ENCODE results near the gene PRPF8. TPM values are rescaled to one million over a fixed set of nuclear protein-coding genes. Genes with fewer than 3 reads are reported as not detected.

The PRPF8 gene
- polyA plus RNA-seq, 1 of the 3 experiments (the other 2 are of a cell fraction) = 149 TPM

DNA sequence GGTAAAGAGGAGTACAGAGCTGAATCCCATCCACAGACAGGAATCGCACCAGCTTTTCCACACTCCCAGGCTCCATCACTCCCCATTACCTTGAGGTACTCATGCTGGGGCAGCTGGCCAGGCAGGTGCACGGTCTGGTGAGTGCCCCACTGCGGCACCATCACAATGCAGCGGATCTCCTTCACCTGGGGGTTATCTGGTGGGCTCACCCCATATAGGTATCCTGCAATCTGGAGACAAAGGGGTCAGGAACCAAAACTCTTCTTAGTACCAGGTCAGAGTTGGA, 33.2 kb downstream of the PRPF8 start:
- no peak overlapping the region for H3K27ac ChIP-seq (ENCODE audit: low read depth in 2 of 2, low read length in 1 of 2)
- H4K20me1 ChIP-seq (ENCODE audit: insufficient read depth) = no peaks in the 10 kb centered on the region
- peaks cover 45% of the 10 kb centered on the region for H3F3A ChIP-seq (replicated peaks; ENCODE audit: insufficient read depth)
- no peak overlapping the region for H2AFZ ChIP-seq (ENCODE audit: low read depth)
- 98% methylated on average over 4 of the region's 4 CpGs for WGBS (ENCODE audit: low lambda C conversion rate)
- DNase-seq = no peak
- no peaks in the 10 kb centered on the region for H3K27me3 ChIP-seq (ENCODE audit: insufficient read depth)
- H3K9me2 ChIP-seq = no peaks in the 10 kb centered on the region
- H3K9ac ChIP-seq = no peak overlapping the region
- no peaks in the 10 kb centered on the region for H3K79me2 ChIP-seq (ENCODE audit: insufficient read depth)
- peaks cover 0 to 16% of the 10 kb centered on the region in 2 experiments; a peak in 1 of 4 replicates for H3K4me1 ChIP-seq (ENCODE audit: control insufficient read depth in 1 of 2, insufficient read depth in 2 of 2, low read depth in 1 of 2, low read length in 1 of 2)
- H3K9me3 ChIP-seq = no peaks in the 10 kb centered on the region
- TF ChIP-seq TCF12 (IDR thresholded peaks at IDR 0.05) (no peak), GATA2 (CRISPR knock-in tag; IDR thresholded peaks at IDR 0.05) (no peak), FOXJ3 (CRISPR knock-in tag; IDR thresholded peaks at IDR 0.05) (no peak), RAD21 (IDR thresholded peaks at IDR 0.05; ENCODE audit: low read length) (no peak), FOXM1 (IDR thresholded peaks at IDR 0.05; ENCODE audit: low read depth) (no peak), NFIC (IDR thresholded peaks at IDR 0.05; ENCODE audit: borderline replicate concordance) (no peak), USF2 (IDR thresholded peaks at IDR 0.05; ENCODE audit: borderline replicate concordance, low read depth, low read length) (no peak), CHD2 (IDR thresholded peaks at IDR 0.05; ENCODE audit: low read length, partially characterized antibody) (no peak), JUND (IDR thresholded peaks at IDR 0.05) (no peak), REST (IDR thresholded peaks at IDR 0.05; ENCODE audit: low read depth, low read length) (no peak), ZBTB33 (IDR thresholded peaks at IDR 0.05; ENCODE audit: borderline replicate concordance, low read depth) (no peak), NRF1 (IDR thresholded peaks at IDR 0.05; ENCODE audit: low read depth, low read length) (no peak), TEAD4 (IDR thresholded peaks at IDR 0.05; ENCODE audit: borderline replicate concordance, insufficient read depth) (no peak), POLR2AphosphoS5 (IDR thresholded peaks at IDR 0.05; ENCODE audit: low read depth, low read length) (no peak), FOSL2 (IDR thresholded peaks at IDR 0.05; ENCODE audit: borderline replicate concordance, low read depth) (no peak)
- TF ChIP-seq, protein P1, sequence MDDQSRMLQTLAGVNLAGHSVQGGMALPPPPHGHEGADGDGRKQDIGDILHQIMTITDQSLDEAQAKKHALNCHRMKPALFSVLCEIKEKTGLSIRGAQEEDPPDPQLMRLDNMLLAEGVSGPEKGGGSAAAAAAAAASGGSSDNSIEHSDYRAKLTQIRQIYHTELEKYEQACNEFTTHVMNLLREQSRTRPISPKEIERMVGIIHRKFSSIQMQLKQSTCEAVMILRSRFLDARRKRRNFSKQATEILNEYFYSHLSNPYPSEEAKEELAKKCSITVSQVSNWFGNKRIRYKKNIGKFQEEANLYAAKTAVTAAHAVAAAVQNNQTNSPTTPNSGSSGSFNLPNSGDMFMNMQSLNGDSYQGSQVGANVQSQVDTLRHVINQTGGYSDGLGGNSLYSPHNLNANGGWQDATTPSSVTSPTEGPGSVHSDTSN (IDR thresholded peaks at IDR 0.05) = no peak
- TF ChIP-seq, protein P2, sequence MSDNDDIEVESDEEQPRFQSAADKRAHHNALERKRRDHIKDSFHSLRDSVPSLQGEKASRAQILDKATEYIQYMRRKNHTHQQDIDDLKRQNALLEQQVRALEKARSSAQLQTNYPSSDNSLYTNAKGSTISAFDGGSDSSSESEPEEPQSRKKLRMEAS (IDR thresholded peaks at IDR 0.05; ENCODE audit: low read depth) = no peak
- no peak overlapping the region for H3K4me3 ChIP-seq (ENCODE audit: low read depth in 2 of 2, low read length in 1 of 2)
- CTCF ChIA-PET = interaction anchor here (1.2 to 6.8 kb wide), 5 partner anchors 11 to 78 kb away, joined by 4 to 65 read pairs (median 7); partner anchors contain the start of gene SLC43A2
- no peak overlapping the region for H3K4me2 ChIP-seq
- H3K36me3 ChIP-seq (replicated peaks in 1 of 2; ENCODE audit: control insufficient read depth in 1 of 2, insufficient read depth in 2 of 2, low read length in 1 of 2) = peaks cover 51 to 56% of the 10 kb centered on the region in 2 experiments
- POLR2A ChIA-PET = interaction anchor here (1.1 kb wide), 1 partner anchor 17 kb away, joined by 3 read pairs; no protein-coding TSS in a partner anchor
